ENCODE results near the gene C4A.
"Not testable (repeated sequence)": the region's sequence is repeated elsewhere in the genome, so short reads cannot be mapped to it uniquely, and the experiment has no call there.

- not testable (repeated sequence) for TF ChIP-seq CTCF (conservative IDR thresholded peaks at IDR 0.05 in 1 of 2, IDR thresholded peaks at IDR 0.05 in 1 of 2; ENCODE audit: low read depth in 1 of 2, low read length in 2 of 2); EZH2 (IDR thresholded peaks at IDR 0.05; ENCODE audit: low read length, missing control alignments)
Measured at GRCh38 chr6:32013738-32014137, 31.9 kb downstream of the C4A start.

Measured in fibroblast of lung (primary cell).